Stimulated activated naive CD4-positive, alpha-beta T cell treated with Interleukin-2 at 50 U/mL for 16 hours (primary cell): Measurements from ENCODE around the gene IL11RA.

Experiments
- DNase-seq: peaks from one replicate; lab custom pipeline; 2025; lab: John Stamatoyannopoulos, UW

Gene IL11RA

GRCh38 chr9:34687276-34688030 is 35.5 kb downstream of the IL11RA start:
- no peak for DNase-seq

GRCh38 chr9:34688329-34689115 is 36.5 kb downstream of the IL11RA start:
- no peak for DNase-seq

DNA sequence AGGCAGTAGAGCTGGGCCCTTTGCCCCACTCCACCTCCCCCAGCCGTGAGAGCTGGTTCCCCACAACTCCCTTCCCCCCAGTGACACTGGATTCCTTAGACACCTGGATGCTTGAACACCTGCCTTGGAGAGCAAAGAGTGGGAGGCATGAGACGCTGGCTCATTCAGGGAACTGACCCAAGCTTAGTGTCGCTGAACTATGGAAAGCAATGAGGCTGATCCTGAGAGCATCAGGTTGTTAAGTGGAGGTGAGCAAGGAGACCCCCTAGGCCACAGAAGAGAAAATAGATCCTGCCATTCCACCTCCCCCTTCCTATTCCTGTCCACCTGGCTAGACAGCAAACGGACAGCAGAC is 37.1 kb downstream of the IL11RA start:
- DNase-seq = no peak

GRCh38 chr9:34689512-34689911 is 37.5 kb downstream of the IL11RA start:
- no peak for DNase-seq

DNA sequence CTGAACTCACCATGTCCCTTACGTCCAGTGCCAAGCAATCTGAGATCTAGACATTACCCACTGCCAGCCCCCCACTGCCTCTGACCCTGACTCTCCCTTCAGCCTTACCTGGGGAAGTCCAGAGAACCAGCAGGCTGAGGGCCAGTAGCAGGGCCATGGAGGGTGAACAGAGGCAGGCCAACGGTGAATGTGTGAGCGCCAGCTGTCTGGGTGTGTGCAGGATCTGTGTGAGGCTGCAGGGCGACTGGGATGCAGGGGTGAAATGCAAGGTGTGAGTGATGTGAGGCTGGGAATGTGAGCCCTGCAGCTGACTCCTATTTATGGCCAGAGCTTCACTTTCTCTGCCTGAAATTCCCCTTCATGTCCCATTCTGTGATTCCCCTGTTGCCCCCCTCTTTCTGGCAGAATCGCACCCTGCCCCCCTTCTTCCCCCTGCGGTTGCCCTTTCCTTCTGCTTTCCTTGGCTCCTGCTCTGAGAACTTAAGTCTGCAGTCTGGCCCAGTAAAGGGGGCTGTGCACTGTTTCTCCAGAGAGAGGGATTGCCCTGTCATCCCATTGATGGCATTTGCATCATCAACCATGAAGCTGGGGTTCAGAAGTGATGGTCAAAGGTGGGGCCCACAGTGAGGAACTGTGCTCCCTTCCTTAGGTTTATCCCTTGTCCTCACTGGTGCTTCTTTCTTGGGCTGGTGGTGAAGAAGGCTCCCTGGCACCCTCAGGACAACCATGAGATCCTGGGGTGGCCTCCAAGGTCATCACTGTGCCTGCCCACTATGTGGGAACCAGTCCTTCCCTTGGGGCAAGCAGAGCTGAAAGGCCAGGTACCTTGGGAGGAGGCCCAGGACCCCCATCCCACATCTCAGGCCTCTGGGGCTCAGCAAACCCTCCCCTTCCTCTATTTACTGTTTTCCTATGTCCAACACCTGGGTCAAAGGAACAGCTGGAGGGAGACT is 39.3 kb downstream of the IL11RA start, which contains the start of gene CCL19:
Gene CCL19, minus strand, starts transcription at position 294 of the 953 bp plus-strand sequence. Its CDS starts 137 bp downstream, at position 157.
- DNase-seq = no peak

- no peak for DNase-seq
Measured at GRCh38 chr9:34691936-34692315, 39.9 kb downstream of the IL11RA start.

DNA sequence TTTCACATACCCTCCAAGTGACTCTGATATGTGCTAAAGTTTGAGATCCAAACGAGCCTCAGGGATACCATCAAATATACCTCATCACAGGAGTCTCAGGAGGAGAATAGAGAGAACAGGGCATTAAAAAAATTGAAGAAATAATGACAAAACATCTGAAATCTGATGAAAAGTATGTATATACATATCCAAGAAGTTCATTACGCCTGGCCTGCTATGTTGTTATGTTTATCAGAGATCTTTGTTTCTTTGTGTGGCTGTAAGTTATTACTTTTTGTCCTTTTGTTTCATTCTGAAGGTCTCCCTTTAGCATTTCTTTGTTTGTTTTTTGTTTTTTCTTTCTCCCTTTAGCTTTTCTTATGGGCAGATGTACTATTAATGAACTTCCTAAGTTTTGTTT is 41.6 kb downstream of the IL11RA start:
- no peak for DNase-seq

DNA sequence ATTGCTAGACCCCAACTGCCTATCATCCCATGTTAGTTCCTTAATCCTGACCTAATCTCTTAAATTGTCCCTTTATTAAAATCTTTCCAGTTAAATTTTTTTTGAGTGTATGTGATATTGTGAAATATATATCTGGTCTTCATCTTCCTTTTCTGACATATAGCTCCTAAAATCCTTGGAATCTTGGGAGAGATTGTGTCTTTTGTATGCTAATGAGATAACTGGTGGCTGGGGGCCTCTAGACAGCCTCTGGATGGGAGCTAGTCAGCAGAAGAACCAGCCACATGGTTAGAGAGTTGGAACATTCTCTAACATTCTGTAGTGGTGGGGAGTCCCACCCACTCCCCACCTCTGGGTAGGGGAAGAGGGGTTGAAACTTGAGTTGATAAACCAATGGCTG is 42.8 kb downstream of the IL11RA start:
- DNase-seq = no peak

DNA sequence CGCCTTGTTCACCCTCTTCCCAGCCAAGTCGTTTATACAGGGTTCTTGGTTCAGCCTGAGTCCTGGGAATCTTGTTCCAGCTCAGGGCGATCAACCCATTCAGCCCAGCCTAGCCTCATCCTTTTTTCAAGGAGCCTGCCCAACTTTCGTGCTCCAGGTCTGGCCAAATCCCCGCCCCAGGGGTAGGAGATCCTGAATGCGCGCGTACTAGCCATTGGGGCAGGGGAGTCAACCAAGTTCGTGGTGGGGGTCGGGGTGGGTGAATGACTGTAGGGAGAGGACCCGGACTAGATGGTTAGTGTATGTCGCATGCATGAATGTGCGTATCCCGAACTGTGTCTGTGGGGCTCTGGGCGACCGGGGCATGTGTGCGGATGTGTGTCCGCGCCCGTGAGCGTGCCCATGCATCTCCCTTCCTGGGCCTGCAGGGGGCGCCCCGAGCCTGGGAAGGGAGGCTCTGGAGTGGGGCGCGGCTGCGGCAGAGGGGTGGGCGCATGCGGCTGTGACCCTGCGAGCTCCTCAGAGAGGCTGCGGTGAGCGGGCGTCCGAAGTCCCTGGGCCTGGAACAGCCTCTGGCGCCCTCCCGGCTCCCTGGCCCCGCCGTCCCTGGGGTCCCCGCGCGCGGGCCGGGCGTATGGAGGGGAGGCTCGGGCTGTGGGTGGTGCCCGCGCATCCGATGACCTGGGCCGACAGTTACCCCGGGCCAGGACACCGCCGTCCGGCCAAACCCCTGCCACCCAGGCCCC is 49.2 kb downstream of the IL11RA start:
- peak; percentile 72 for DNase-seq

DNA sequence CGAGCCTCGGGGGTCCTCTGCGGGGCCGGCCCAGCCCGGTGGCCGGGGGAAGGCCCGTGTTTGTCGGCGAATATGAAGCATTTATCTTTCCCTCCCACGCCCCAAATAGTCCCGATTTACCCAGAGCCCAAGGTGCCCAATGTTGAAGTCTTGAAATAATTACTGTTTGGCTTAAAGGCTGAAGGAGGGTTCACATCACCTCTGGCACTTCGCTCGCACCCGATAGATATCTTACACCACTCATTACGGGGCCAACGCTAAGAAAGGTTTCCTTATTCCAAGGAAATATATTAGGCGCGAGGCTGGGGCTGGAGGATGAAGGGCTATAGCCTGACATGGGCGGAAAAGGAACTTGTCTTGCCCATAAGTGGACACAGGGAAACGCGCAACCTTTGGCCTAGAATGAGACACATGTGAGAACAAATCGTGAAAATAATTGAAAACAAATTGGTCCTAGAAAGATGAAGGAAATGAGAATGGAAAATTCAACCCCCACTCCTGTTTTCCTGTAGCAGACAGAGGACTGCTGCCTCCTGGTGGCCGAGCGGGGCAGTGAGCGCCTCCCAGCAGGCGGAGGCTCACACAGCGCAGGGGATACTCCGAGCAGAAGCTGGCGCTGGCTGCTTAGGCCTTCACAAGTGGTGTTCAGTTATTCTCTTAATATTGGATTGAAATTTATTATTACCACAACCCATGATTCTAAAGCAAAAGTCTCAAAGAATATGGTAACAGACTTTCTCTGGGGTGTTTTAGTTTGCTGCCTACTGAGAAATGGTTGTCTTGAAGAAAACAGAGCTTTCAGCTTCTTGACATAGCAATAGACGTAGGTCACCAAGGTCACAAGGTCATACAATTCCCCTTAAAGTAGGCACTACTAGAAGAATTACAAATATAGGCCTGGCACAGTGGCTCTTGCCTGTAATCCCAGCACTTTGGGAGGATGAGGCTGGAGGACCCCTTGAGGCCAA is 50.1 kb downstream of the IL11RA start:
- peak; percentile 76 for DNase-seq

DNA sequence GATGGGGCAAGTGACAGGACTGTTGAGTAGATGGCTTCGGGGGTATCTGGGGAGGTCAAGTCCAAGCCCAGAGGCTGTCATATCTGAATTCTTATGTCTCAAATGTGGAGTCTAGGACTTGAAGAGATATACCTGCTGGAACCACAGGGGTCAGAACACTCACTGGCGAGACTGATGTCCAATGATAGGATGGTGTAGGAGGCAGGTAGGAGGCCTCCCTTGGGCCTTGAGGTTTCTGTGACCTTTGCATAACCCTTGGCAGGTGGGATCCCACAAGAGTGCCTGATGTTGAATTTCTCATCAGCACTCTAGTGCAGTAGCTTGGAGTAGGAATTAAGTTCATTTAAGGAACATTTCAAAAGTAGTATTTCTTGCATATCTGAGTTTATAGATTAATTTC is 55.1 kb downstream of the IL11RA start:
- DNase-seq = no peak

GRCh38 chr9:34709196-34709978 is 57.4 kb downstream of the IL11RA start:
- DNase-seq = no peak

GRCh38 chr9:34710023-34710422 is 58.0 kb downstream of the IL11RA start, which contains the start of gene CCL21:
TSS of gene CCL21 (minus strand) at chr9:34710136. CDS start at chr9:34710066, 70 bp downstream.
- no peak for DNase-seq
